HG03439 (cell line): ENCODE data around the gene UBE2K.
"Not testable (repeated sequence)": the region's sequence is repeated elsewhere in the genome, so short reads cannot be mapped to it uniquely, and the experiment has no call there.

Experiments used
- ATAC-seq: cut with Tn5 transposase; IDR thresholded peaks from one replicate; pipeline ENCODE4 v1.9.1; 2021; ENCODE audit warnings: mild to moderate bottlenecking, moderate library complexity; ENCODE audit not compliant: unreplicated experiment

Gene UBE2K

DNA sequence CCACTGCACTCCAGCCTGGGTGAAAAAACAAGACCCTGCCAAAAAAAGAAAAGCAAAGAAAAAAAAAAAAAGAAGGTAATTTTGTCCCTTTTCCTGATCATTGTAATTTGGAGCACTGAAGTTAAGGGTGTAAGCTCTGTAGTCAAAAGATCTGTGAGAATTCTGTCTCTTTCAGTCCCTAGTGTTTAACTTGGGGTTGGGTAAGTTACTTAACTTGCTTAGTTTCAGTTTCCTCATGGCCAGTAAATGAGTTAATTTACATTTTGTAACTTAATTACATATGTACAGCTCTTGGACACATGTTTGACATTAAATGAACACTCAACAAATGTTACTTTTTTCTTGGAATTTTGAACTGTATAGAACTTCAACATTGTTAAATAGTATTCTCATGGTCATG, 10.9 kb upstream of the UBE2K start:
- no peak for ATAC-seq

DNA sequence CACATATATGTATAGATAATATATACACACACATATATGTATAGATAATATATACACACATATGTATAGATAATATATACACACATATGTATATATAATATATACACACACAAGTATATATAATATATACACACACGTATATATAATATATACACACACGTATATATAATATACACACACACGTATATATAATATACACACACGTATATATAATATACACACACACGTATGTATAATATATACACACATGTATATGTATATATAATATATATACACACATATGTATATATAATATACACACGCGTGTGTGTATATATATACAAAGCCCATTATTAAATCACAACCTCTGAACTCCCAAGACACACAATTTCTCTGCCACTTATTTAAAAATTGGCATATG, 8.0 kb upstream of the UBE2K start:
- no peak for ATAC-seq

GRCh38 chr4:39698424-39699009, 581 bp downstream of the UBE2K start:
- peak; percentile 20 for ATAC-seq

- ATAC-seq, result no peak
Measured at GRCh38 chr4:39699687-39700409, 1.9 kb downstream of the UBE2K start.

DNA sequence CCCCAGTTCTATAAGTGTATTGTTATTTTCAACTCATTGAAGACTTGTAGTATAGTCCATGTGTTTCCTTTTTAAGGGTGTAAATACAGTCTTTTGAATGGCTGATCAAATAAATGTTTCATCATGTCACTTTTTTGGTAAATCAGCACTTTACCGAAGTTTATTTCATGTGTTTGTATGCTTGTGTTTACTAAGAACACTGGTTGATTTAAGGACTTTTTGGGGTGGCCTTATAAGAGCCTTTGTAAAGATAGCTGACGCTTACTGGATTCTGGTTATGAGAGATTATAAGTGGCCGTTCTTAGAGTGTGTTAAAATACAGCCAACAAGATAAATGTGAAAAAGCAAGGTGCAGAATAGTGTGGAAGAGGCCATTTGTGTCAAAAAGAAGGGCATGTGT, 2.6 kb downstream of the UBE2K start:
- ATAC-seq, result no peak

GRCh38 chr4:39702716-39703115, 4.8 kb downstream of the UBE2K start:
- ATAC-seq, result no peak

GRCh38 chr4:39704789-39705188, 6.9 kb downstream of the UBE2K start:
- ATAC-seq, result not testable (repeated sequence)

DNA sequence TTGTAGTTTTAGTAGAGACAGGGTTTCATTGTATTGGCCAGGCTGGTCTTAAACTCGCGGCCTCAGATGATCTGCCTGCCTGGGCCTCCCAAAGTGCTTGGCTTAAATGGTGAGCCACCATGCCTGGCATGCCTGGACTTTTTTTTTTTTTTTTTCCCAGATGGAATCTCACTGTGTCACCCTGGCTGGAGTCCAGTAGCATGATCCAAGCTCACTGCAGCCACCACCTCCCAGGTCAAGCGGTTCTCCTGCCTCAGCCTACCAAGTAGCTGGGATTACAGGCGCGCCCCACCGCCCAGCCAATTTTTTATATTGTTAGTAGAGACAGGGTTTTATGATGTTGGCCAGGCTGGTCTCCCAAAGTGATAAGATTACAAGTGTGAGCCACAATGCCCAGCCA, 8.4 kb downstream of the UBE2K start:
- ATAC-seq, result no peak

DNA sequence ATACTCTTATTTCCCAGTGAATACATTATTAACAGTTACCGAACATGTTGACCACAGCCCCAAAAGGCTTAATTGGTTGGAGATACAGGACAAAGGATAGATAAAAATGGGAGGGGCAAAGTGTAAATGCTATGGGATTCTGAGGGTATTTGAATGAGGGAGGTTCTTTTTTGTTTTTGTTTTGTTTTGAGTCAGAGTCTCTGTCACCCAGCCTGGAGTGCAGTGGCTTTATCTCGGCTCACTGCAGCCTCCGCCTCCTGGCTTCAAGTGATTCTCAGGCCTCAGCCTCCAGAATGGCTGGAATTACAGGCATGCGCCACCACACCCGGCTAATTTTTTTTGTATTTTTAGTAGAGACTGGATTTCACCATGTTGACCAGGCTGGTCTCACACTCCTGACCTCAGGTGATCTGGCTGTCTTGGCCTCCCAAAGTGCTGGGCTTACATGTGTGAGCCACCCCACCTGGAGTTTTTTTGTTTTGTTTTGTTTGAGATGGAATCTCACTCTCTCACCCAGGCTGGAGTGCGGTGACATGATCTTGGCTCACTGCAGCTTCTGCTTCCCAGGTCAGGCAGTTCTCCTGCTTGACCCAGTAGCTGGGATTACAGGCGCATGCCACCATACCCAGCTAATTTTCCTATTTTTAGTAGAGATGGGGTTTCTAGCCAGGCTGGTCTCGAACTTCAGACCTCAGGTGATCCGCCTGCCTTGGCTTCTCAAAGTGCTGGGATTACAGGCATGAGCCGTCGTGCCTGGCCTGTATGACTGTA, 9.0 kb downstream of the UBE2K start:
- ATAC-seq, result no peak

DNA sequence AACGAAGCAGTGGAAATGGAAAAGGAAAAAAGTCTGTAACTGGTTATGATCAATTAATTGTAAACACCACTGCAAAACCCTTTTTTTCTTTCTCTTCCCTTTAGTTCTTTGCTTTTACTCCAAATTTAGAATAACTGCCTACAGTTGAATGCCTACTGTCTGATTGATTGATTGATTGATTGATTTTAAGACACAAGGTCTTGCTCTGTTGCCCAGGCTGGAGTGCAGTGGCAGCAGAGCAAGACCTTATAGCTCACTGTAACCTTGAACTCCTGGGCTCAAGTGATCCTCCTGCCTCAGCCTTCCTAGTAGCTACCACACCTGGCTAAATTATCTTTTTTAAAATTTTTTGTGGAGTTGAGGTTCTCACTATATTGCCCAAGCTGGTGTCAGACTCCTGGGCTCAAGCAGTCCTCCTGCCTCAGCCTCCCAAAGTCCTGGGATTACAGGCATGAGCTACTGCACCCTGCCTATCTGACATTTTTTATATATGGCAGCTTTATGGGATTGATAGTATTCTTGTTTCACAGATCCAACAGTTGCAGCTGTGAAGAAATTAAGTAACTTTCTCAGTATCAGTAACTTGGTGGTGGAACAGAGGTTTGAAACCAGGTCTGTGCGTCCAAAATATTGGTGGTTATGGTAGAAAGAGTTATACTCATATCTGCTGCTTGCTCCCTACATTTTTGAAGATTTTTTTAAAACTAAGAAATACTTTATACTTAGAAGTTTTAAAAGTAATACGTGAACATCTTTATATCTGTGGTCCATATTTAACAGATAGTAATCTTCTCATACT, 12.4 kb downstream of the UBE2K start:
- no peak for ATAC-seq

DNA sequence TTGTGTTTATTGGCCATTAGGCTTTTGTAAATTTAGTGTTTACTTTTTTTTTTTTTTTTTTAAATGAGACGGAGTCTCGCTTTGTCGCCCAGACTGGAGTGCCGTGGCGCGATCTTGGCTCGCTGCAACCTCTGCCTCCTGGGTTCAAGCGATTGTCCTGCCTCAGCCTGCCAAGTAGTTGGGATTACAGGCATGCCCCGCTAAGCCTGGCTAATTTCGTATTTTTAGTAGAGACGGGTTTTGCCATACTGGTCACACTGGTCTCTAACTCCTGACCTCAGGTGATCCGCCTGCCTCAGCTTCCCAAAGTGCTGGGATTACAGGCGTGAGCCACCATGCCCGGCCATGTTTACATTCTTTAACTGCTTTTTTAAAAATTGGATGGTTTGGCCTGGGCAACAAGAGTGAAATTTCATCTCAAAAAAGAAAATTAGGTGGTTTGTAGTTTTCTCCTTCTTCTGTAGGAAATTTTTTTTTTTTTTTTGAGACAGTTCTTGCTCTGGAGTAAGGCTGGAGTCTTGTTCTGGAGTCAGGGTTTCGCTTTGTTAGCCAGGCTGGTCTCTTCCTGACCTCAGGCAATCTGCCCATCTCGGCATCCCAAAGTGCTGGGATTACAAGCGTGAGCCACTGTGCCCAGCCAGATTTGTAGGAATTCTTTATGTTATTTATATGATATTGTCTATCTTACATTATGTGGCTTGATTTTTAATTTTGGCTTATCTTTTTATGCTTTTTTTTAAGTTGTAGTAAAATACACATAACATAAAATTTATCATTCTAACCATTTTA, 15.1 kb downstream of the UBE2K start:
- no peak for ATAC-seq

GRCh38 chr4:39713691-39714090, 15.8 kb downstream of the UBE2K start:
- no peak for ATAC-seq

DNA sequence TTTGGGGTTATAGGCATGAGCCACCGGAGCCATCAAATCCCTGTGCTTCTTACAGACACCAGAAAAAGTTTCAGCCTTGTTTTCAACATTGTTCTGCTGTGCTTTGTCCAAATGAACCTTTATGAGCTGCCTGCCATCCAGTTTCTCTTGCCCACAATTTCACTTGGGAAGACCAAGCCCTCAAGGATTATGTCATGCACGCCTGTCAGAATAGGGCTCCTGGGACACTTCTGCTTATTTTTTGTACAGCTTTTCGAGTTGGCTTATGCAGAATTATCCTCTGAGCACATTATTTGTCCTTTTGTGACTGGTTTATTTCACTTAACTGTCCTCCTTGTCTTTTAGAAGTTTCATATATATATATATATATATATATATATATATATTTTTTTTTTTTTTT, 16.2 kb downstream of the UBE2K start:
- ATAC-seq, result no peak

GRCh38 chr4:39715788-39716187, 17.9 kb downstream of the UBE2K start:
- no peak for ATAC-seq

DNA sequence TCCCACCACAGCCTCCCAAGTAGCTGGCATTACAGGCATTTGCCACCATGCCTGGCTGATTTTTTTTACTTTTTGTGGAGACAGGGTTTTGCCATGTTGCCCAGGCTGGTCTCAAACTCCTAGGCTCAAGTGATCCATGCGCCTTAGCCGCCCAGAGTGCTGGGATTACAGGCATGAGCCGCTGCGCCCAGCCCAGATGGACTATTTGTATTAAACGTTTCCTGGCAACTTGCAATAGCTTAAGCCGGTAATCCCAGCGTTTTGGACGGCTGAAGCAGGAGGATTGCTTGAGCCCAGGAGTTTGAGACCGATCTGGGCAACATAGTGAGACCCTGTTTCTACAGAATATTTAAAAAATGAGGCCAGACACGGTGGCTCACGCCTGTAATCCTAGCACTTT, 18.4 kb downstream of the UBE2K start:
- ATAC-seq, result no peak

DNA sequence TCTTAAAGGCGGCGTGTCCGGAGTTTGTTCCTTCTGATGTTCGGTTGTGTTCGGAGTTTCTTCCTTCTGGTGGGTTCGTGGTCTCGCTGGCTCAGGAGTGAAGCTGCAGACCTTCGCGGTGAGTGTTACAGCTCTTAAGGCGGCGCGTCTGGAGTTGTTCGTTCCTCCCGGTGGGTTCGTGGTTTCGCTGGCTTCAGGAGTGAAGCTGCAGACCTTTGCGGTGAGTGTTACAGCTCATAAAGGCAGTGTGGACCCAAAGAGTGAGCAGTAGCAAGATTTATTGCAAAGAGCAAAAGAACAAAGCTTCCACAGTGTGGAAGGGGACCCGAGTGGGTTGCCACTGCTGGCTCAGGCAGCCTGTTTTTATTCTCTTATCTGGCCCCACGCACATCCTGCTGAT, 19.8 kb downstream of the UBE2K start:
- ATAC-seq, result not testable (repeated sequence)

DNA sequence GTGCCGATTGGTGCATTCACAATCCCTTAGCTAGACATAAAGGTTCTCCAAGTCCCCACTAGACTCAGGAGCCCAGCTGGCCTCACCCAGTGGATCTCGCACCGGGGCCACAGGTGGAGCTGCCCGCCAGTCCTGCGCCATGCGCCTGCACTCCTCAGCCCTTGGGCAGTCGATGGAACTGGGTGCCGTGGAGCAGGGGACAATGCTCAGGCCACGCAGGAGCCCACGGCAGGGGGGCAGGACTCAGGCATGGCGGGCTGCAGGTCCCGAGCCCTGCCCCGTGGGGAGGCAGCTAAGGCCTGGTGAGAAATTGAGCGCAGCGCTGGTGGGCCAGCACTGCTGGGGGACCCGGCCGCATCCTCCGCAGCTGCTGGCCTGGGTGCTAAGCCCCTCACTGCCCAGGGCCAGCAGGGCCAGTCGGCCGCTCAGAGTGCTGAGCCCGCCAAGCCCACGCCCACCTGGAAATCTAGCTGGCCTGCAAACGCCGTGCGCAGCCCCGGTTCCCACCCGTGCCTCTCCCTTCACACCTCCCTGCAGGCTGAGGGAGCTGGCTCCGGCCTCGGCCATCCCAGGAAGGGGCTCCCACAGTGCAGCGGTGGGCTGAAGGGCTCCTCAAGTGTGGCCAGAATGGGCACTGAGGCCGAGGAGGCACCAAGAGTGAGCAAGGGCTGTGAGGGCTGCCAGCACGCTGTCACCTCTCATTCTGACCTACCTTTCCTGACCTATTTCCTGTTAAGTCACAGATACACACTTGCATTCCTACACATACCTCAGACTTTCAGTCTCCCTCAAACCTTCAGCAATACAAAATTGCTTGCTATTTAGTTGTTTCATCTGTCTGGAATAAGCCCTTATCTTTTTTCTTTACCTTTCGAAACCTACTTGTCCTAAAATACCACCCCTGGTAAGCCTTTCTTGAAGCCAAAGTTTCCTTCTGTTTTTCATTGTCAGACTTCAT, 20.7 kb downstream of the UBE2K start:
- ATAC-seq, result no peak

DNA sequence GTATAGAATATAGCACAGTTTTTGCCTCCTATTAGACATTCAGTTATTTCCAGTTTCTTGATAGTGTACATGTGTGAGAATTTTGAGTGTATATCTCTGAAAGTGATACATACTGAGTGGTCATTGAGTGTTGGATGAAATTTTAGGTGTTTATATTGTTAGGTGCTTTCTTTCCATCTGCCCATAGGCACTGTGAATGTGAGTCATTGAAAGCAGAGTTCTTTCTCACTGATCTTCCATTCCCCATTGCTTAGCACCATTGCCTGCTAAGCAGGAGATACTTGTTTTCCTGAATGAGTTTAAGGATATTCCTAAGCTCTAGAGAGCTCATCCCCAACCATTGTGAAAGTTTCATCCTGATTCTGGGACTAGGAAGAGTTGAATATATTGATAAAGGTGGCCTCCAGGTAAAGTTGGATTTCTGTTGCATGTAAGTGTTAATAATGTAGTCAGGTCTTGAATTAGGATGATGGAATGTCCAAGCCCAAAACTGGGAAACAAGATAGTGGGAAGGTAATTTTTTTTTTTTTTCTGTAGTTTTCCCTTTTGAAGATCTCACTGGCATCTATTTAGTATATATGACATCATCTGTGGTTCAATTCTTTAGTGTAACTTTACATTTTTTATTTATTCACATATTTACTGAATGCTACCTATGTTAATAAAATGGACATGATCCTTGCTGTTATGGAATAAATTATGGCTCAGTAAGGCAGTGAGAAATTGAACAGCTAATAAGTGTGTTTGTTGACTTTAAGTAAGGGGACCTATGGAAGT, 22.1 kb downstream of the UBE2K start:
- no peak for ATAC-seq

DNA sequence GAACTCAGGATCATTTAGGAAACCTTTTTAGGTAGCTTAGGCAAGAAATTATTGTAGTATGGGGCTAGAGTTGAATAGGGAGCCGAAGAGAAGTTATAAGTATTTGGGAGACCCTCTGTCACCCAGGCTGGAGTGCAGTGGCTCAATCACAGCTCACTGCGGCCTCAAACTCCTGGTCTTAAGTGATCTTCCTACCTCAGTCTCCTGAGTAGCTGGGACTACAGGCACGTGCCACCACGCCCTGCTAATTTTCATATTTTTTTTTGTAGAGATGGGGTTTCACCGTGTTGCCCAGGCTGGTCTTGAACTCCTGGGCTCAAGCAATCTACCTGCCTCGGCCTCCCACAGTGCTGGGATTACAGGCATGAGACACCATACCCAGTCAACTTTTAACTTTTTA, 23.3 kb downstream of the UBE2K start:
- not testable (repeated sequence) for ATAC-seq
